ENCODE measurements around the gene DLGAP1. TPM values are rescaled to one million over a fixed set of nuclear protein-coding genes. Genes with fewer than 3 reads are reported as not detected.

Gene DLGAP1
- total RNA-seq, 1 donor from 2014 or later, result 13.6 TPM

GRCh38 chr18:3935305-3935704 is 519.8 kb downstream of the DLGAP1 start:
- TF ChIP-seq CTCF (IDR thresholded peaks at IDR 0.05; ENCODE audit: partially characterized antibody, unreplicated experiment), result no peak
- H3K4me1 Mint-ChIP-seq (ENCODE audit: low read depth, unreplicated experiment), result peaks cover 15% of the 10 kb centered on the region
- H3K36me3 Mint-ChIP-seq (ENCODE audit: unreplicated experiment), result no peaks in the 10 kb centered on the region
- peaks cover 2% of the 10 kb centered on the region for H3K9me3 Mint-ChIP-seq (ENCODE audit: unreplicated experiment)
- H3K27me3 Mint-ChIP-seq (ENCODE audit: unreplicated experiment), result peaks cover 3% of the 10 kb centered on the region
- H3K27ac Mint-ChIP-seq (ENCODE audit: unreplicated experiment), result no peak overlapping the region
- no peak for DNase-seq
- H3K4me3 Mint-ChIP-seq (ENCODE audit: unreplicated experiment), result no peak overlapping the region

DNA sequence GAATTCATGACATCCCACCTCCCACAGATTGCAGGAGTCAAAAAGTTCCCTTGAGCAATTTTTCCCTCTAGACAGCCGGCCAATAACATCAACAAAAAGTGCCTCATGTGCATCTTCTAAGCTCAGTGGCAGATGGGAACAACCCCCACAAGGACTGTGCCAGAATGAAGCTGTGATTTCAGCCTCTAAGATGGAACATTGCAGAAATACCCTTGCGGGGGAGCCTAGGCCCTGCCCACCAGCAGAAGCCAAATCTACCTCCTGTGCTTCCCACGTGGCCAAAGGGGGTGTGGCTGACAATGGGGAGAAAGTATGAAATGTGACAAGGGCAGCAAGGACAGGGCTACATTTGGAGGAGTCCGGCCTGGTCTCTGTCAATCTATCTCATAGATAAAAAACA is 522.8 kb downstream of the DLGAP1 start:
- H3K27ac Mint-ChIP-seq (ENCODE audit: unreplicated experiment), result peak overlapping the region; percentile 20
- peaks cover 3% of the 10 kb centered on the region for H3K27me3 Mint-ChIP-seq (ENCODE audit: unreplicated experiment)
- no peak overlapping the region for H3K4me3 Mint-ChIP-seq (ENCODE audit: unreplicated experiment)
- no peaks in the 10 kb centered on the region for H3K9me3 Mint-ChIP-seq (ENCODE audit: unreplicated experiment)
- no peaks in the 10 kb centered on the region for H3K36me3 Mint-ChIP-seq (ENCODE audit: unreplicated experiment)
- peak; percentile 35 for DNase-seq
- peaks cover 15% of the 10 kb centered on the region for H3K4me1 Mint-ChIP-seq (ENCODE audit: low read depth, unreplicated experiment)
- no peak for TF ChIP-seq CTCF (IDR thresholded peaks at IDR 0.05; ENCODE audit: partially characterized antibody, unreplicated experiment)

DNA sequence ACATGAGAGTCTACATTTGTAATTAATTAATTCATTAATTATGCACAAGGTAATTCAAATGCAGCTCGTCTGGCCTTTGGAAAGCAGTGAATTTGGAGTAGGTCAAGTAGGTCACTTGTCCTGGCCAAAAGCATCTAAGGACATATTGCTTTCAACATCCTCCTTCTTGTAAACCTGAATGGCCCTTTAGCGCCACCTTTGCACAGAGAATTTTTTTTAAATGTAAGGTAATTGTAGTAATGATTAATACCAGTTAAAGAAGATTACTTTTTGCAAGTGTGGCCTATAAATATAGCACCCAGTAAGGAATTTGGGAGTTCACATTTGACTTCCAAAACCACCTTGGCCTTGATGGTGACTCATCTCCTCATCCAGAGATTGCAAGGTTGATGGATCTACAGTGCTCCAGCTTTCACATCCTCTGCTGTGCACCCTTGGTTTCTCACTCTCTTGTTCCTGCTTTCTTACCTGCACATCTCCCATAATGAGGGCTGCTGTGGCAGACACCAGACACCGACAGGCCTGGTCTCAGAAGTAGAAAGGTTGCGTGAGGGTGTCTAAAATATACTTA is 523.5 kb downstream of the DLGAP1 start:
- no peak for TF ChIP-seq CTCF (IDR thresholded peaks at IDR 0.05; ENCODE audit: partially characterized antibody, unreplicated experiment)
- H3K9me3 Mint-ChIP-seq (ENCODE audit: unreplicated experiment), result no peaks in the 10 kb centered on the region

GRCh38 chr18:3931013-3931315 is 524.1 kb downstream of the DLGAP1 start:
- no peaks in the 10 kb centered on the region for H3K36me3 Mint-ChIP-seq (ENCODE audit: unreplicated experiment)
- DNase-seq, result no peak
- H3K27me3 Mint-ChIP-seq (ENCODE audit: unreplicated experiment), result peaks cover 3% of the 10 kb centered on the region
- no peaks in the 10 kb centered on the region for H3K9me3 Mint-ChIP-seq (ENCODE audit: unreplicated experiment)
- H3K27ac Mint-ChIP-seq (ENCODE audit: unreplicated experiment), result no peak overlapping the region
- no peak for TF ChIP-seq CTCF (IDR thresholded peaks at IDR 0.05; ENCODE audit: partially characterized antibody, unreplicated experiment)
- H3K4me3 Mint-ChIP-seq (ENCODE audit: unreplicated experiment), result no peak overlapping the region
- H3K4me1 Mint-ChIP-seq (ENCODE audit: low read depth, unreplicated experiment), result peaks cover 15% of the 10 kb centered on the region

More for the DNA sequence above, 523.5 kb downstream of the DLGAP1 start:
- Mint-ChIP-seq H3K27ac (ENCODE audit: unreplicated experiment) (no peak overlapping the region), H3K4me3 (ENCODE audit: unreplicated experiment) (no peak overlapping the region), H3K36me3 (ENCODE audit: unreplicated experiment) (no peaks in the 10 kb centered on the region), H3K27me3 (ENCODE audit: unreplicated experiment) (peaks cover 3% of the 10 kb centered on the region), H3K4me1 (ENCODE audit: low read depth, unreplicated experiment) (peaks cover 15% of the 10 kb centered on the region)
- no peak for DNase-seq

GRCh38 chr18:3930126-3931012 is 524.7 kb downstream of the DLGAP1 start:
- H3K27me3 Mint-ChIP-seq (ENCODE audit: unreplicated experiment), result peaks cover 3% of the 10 kb centered on the region
- H3K27ac Mint-ChIP-seq (ENCODE audit: unreplicated experiment), result no peak overlapping the region
- no peak for DNase-seq
- H3K36me3 Mint-ChIP-seq (ENCODE audit: unreplicated experiment), result no peaks in the 10 kb centered on the region
- H3K9me3 Mint-ChIP-seq (ENCODE audit: unreplicated experiment), result no peaks in the 10 kb centered on the region
- peaks cover 15% of the 10 kb centered on the region for H3K4me1 Mint-ChIP-seq (ENCODE audit: low read depth, unreplicated experiment)
- no peak for TF ChIP-seq CTCF (IDR thresholded peaks at IDR 0.05; ENCODE audit: partially characterized antibody, unreplicated experiment)
- no peak overlapping the region for H3K4me3 Mint-ChIP-seq (ENCODE audit: unreplicated experiment)
